Heart left ventricle (tissue), 13 donors: ENCODE results near the gene TTC7B.
"Not testable (repeated sequence)": the region's sequence is repeated elsewhere in the genome, so short reads cannot be mapped to it uniquely, and the experiment has no call there.

Experiments used
- POLR2A ChIP-seq, 2 donors: fragments of 450-650 bp; IDR thresholded peaks; one replicate each; pipeline ENCODE4 v1.6.1; 2017; ENCODE audit warnings: antibody characterized with exemption in 2 of 2, mild to moderate bottlenecking in 2 of 2, moderate library complexity in 2 of 2
- TF ChIP-seq, protein P1 (sequence below), 12 donors: fragments of 200-600 bp; sonication (generic) in 4 of 12; IDR thresholded peaks; one replicate each; pipeline versions ENCODE4 v1.5.0 to v1.8.0; 2018 to 2022; ENCODE audit warnings: antibody characterized with exemption in 12 of 12, mild to moderate bottlenecking in 5 of 12
- donor health status: ischemic (EF 13 %, LVEDD 7.1; RV severe dilation, severe dysfunction).
- donor health status: DM: no; HTN: yes; CAD: no.
- donor health status: DM: no; HTN: no; CAD: no.
- donor health status: ischemic (EF 25% LVEDD 6.9; RV normal size, moderate dysfunction).
- donor health status: ischemic (EF 25% LVEDD 5.7; RV mildly dilated, moderate dysfunction).
- donor health status: ischemic (EF 35%, LVEDD 5.7; RV mildly dilated, moderate dysfunction).
- donor health status: nonischemic (EF 11% LVEDD 7.7; RV severe dilation, severe dysfunction).
- donor health status: DM: yes; HTN: yes; CAD: no.
- donor health status: PGD.
- donor health status: ischemic (EF 29% LVEDD 5.4; RV normal size, mild dysfunction).
- donor health status: nonischemic (EF 23%, LVEDD 6.1; RV moderate dilation, normal function).

DNA sequence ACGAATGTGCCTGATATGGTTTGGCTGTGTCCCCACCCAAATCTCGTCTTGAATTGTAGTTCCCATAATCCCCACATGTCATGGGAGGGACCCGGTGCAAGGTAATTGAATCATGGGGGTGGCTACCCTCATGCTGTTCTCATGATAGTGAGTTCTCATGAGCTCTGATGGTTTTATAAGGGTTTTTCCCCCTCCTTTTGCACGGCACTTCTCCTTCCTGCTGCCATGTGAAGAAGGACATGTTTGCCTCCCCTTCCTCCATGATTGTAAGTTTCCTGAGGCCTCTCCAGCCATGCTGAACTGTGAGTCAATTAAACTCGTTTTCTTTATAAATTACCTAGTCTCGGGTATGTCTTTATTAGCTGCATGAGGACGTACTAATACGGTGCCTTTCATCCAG lies 289.7 kb downstream of the TTC7B start:
- not testable (repeated sequence) for TF ChIP-seq POLR2A (IDR thresholded peaks at IDR 0.05)
- TF ChIP-seq, protein P1, sequence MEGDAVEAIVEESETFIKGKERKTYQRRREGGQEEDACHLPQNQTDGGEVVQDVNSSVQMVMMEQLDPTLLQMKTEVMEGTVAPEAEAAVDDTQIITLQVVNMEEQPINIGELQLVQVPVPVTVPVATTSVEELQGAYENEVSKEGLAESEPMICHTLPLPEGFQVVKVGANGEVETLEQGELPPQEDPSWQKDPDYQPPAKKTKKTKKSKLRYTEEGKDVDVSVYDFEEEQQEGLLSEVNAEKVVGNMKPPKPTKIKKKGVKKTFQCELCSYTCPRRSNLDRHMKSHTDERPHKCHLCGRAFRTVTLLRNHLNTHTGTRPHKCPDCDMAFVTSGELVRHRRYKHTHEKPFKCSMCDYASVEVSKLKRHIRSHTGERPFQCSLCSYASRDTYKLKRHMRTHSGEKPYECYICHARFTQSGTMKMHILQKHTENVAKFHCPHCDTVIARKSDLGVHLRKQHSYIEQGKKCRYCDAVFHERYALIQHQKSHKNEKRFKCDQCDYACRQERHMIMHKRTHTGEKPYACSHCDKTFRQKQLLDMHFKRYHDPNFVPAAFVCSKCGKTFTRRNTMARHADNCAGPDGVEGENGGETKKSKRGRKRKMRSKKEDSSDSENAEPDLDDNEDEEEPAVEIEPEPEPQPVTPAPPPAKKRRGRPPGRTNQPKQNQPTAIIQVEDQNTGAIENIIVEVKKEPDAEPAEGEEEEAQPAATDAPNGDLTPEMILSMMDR (IDR thresholded peaks at IDR 0.05): not testable (repeated sequence)
